Stimulated activated CD4-positive, alpha-beta T cell treated with anti-CD3 and anti-CD28 coated beads, Interleukin-15, amount 100 ng/mL, for 1 hour (primary cell): Measurements from ENCODE around the gene WWOX.

ENCODE experiments used
- DNase-seq, 2 donors: peaks; one replicate each; pipeline ENCODE4 v3.0.0-alpha.2; 2020; ENCODE audit warnings: low read depth in 1 of 2, low spot score in 1 of 2

WWOX gene

GRCh38 chr16:78389009-78389498 is 289.6 kb downstream of the WWOX start:
- DNase-seq = no peak

- DNase-seq = no peak
Measured at GRCh38 chr16:78390092-78390491, 290.6 kb downstream of the WWOX start.

GRCh38 chr16:78390508-78391324 is 291.3 kb downstream of the WWOX start:
- no peak for DNase-seq

GRCh38 chr16:78392585-78393195 is 293.2 kb downstream of the WWOX start:
- no peak for DNase-seq

GRCh38 chr16:78395035-78395434 is 295.6 kb downstream of the WWOX start:
- DNase-seq = no peak

- DNase-seq = no peak
Measured at GRCh38 chr16:78396046-78396445, 296.6 kb downstream of the WWOX start.

GRCh38 chr16:78396673-78397072 is 297.2 kb downstream of the WWOX start:
- no peak for DNase-seq

GRCh38 chr16:78399384-78399783 is 299.9 kb downstream of the WWOX start:
- no peak for DNase-seq

GRCh38 chr16:78402833-78403232 is 303.4 kb downstream of the WWOX start:
- no peak for DNase-seq

GRCh38 chr16:78405040-78405439 is 305.6 kb downstream of the WWOX start:
- no peak for DNase-seq

- DNase-seq = no peak
Measured at GRCh38 chr16:78405833-78406232, 306.4 kb downstream of the WWOX start.

GRCh38 chr16:78407191-78407590 is 307.7 kb downstream of the WWOX start:
- DNase-seq = no peak

- DNase-seq = no peak
Measured at GRCh38 chr16:78413651-78414050, 314.2 kb downstream of the WWOX start.

GRCh38 chr16:78415013-78415412 is 315.6 kb downstream of the WWOX start:
- no peak for DNase-seq

GRCh38 chr16:78415669-78416068 is 316.2 kb downstream of the WWOX start:
- DNase-seq = no peak

- no peak for DNase-seq
Measured at GRCh38 chr16:78416400-78416799, 316.9 kb downstream of the WWOX start.

- DNase-seq = no peak
Measured at GRCh38 chr16:78421181-78421708, 321.8 kb downstream of the WWOX start.

- DNase-seq = no peak
Measured at GRCh38 chr16:78425281-78425680, 325.8 kb downstream of the WWOX start.

- no peak for DNase-seq
Measured at GRCh38 chr16:78425891-78426510, 326.5 kb downstream of the WWOX start.

- no peak for DNase-seq
Measured at GRCh38 chr16:78428193-78428592, 328.7 kb downstream of the WWOX start.

GRCh38 chr16:78430281-78430680 is 330.8 kb downstream of the WWOX start:
- DNase-seq = no peak
